ENCODE results near the gene MAPKAP1. TPM values are rescaled to one million over a fixed set of nuclear protein-coding genes. Genes with fewer than 3 reads are reported as not detected.
"Not testable (repeated sequence)": the region's sequence is repeated elsewhere in the genome, so short reads cannot be mapped to it uniquely, and the experiment has no call there.

MAPKAP1 gene
- total RNA-seq, 2 donors from 2014 or later: 83.7 to 115 TPM

DNA sequence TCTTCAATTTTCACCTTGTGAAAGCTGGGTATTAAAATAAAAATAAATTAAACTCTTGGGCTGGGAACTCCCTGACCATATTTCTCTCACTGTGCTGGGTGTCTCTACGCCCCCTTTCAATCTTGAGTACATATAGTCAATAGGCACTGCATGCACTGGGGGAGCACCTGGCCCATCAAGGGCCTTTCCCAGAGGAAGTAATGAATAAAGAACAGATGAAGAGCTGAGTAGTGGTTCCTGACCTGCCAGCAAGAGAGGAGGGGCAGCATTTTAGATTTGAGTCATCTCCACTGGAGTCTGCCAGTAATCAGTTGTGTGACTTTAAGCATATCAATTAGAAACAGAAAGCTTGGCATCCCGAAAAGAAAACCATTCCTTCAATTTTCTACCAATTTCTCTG, 6.2 kb downstream of the MAPKAP1 start:
- Mint-ChIP-seq H3K4me1 (ENCODE audit: low read depth in 2 of 2) (peaks cover 46 to 48% of the 10 kb centered on the region in 2 donors), H3K27me3 (no peaks in the 10 kb centered on the region), H3K9me3 (no peaks in the 10 kb centered on the region), H3K36me3 (no peaks in the 10 kb centered on the region), H3K27ac (peak overlapping the region; percentile 69 to 87), H3K4me3 (peak overlapping the region; percentile 65)
- ATAC-seq (peak; percentile 88 to 91), DNase-seq (ENCODE audit: low spot score) (peak; percentile 69)

GRCh38 chr9:125699870-125700269, 7.1 kb downstream of the MAPKAP1 start:
- H3K4me3 Mint-ChIP-seq: no peak overlapping the region
- no peak for ATAC-seq
- H3K4me1 Mint-ChIP-seq (ENCODE audit: low read depth in 2 of 2): peaks cover 37 to 40% of the 10 kb centered on the region in 2 donors
- no peaks in the 10 kb centered on the region for H3K9me3 Mint-ChIP-seq
- no peaks in the 10 kb centered on the region for H3K27me3 Mint-ChIP-seq
- no peak overlapping the region for H3K27ac Mint-ChIP-seq
- no peaks in the 10 kb centered on the region for H3K36me3 Mint-ChIP-seq
- DNase-seq (ENCODE audit: low spot score): no peak

DNA sequence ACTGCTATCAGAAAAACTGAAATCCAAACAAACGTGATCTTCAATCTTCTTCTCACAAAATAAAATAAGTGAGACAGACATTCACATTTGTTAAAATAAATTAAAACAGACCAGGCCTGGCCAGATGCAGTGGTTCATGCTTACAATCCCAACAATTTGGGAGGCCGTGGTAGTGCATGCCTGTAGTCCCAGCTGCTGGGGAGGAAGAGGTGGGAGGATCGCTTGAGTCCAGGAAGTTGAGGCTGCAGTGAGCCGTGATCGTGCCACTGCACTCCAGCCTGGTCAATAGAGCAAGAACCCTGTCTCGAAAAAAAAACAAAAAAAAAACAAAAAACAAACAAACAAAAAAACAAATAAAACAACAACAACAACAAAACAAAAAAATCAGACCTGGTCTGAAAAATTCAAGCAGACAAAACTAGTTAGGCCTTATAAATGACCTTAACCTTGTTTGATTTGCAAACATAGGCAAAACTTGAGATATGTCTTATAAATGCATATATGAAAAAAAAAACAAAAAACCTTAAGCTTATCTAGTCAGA, 10.8 kb downstream of the MAPKAP1 start:
- Mint-ChIP-seq H3K9me3 (no peaks in the 10 kb centered on the region), H3K4me1 (ENCODE audit: low read depth in 2 of 2) (peaks cover 23 to 30% of the 10 kb centered on the region in 2 donors), H3K4me3 (no peak overlapping the region), H3K36me3 (no peaks in the 10 kb centered on the region), H3K27me3 (no peaks in the 10 kb centered on the region), H3K27ac (no peak overlapping the region)
- no peak for DNase-seq (ENCODE audit: low spot score)
- no peak for ATAC-seq

DNA sequence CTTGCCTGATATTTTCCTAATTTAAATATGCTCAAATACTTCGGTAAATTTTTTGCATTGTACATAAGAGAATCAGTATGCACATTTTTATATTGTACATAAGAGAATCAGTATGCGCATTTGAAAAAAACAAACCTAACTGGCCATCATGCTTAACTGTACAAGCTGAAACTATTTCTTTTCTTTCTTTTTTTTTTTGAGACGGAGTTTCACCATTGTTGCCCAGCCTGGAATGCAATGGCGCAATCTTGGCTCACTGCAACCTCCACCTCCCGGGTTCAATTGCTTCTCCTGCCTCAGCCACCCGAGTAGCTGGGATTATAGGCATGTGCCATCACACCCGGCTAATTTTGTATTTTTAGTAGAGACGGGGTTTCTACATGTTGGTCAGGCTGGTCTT, 11.5 kb downstream of the MAPKAP1 start:
- H3K27me3 Mint-ChIP-seq; H3K4me3 Mint-ChIP-seq; H3K36me3 Mint-ChIP-seq; DNase-seq (ENCODE audit: low spot score); H3K27ac Mint-ChIP-seq; H3K9me3 Mint-ChIP-seq; ATAC-seq: not testable (repeated sequence)
- peaks cover 22 to 31% of the 10 kb centered on the region in 2 donors for H3K4me1 Mint-ChIP-seq (ENCODE audit: low read depth in 2 of 2)

GRCh38 chr9:125694478-125694877, 12.5 kb downstream of the MAPKAP1 start:
- peaks cover 21 to 32% of the 10 kb centered on the region in 2 donors for H3K4me1 Mint-ChIP-seq (ENCODE audit: low read depth in 2 of 2)
- no peak for ATAC-seq
- DNase-seq (ENCODE audit: low spot score): no peak

GRCh38 chr9:125693492-125693891, 13.5 kb downstream of the MAPKAP1 start:
- H3K27me3 Mint-ChIP-seq; DNase-seq (ENCODE audit: low spot score); H3K9me3 Mint-ChIP-seq; H3K36me3 Mint-ChIP-seq; H3K4me3 Mint-ChIP-seq; H3K27ac Mint-ChIP-seq; ATAC-seq: not testable (repeated sequence)
- H3K4me1 Mint-ChIP-seq (ENCODE audit: low read depth in 2 of 2): peaks cover 21 to 29% of the 10 kb centered on the region in 2 donors

More at GRCh38 chr9:125694478-125694877, 12.5 kb downstream of the MAPKAP1 start:
- Mint-ChIP-seq H3K27ac (no peak overlapping the region), H3K27me3 (no peaks in the 10 kb centered on the region), H3K9me3 (no peaks in the 10 kb centered on the region), H3K4me3 (no peak overlapping the region), H3K36me3 (no peaks in the 10 kb centered on the region)

DNA sequence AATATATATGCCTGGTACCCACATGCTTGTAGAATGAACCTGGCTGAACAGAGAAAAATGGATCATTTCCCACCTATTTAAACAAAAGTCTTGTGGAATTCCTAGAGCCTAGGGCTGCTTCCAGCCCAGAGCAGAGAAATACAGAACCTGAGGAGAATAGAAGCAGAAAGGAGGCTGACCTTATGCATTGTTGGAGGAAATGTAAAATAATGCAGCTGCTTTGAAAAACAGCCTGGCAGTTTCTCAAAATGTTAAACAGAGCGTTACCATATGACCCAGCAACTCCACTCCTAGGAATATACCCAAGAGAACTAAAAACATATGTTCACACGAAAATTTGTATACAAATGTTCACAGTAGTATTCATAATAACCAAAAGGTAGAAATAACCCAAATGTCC, 15.1 kb downstream of the MAPKAP1 start:
- Mint-ChIP-seq H3K9me3 (no peaks in the 10 kb centered on the region), H3K4me3 (no peak overlapping the region), H3K36me3 (no peaks in the 10 kb centered on the region), H3K27me3 (no peaks in the 10 kb centered on the region), H3K4me1 (ENCODE audit: low read depth in 2 of 2) (peaks cover 15 to 27% of the 10 kb centered on the region in 2 donors), H3K27ac (peak overlapping the region in 1 of 2 donors; percentile 27)
- no peak for ATAC-seq
- DNase-seq (ENCODE audit: low spot score): no peak

GRCh38 chr9:125690679-125691078, 16.3 kb downstream of the MAPKAP1 start:
- Mint-ChIP-seq H3K36me3 (no peaks in the 10 kb centered on the region), H3K27me3 (no peaks in the 10 kb centered on the region), H3K27ac (peak overlapping the region in 1 of 2 donors; percentile 27), H3K4me3 (no peak overlapping the region), H3K4me1 (ENCODE audit: low read depth in 2 of 2) (peaks cover 15 to 23% of the 10 kb centered on the region in 2 donors), H3K9me3 (no peaks in the 10 kb centered on the region)
- DNase-seq (ENCODE audit: low spot score): no peak
- no peak for ATAC-seq

DNA sequence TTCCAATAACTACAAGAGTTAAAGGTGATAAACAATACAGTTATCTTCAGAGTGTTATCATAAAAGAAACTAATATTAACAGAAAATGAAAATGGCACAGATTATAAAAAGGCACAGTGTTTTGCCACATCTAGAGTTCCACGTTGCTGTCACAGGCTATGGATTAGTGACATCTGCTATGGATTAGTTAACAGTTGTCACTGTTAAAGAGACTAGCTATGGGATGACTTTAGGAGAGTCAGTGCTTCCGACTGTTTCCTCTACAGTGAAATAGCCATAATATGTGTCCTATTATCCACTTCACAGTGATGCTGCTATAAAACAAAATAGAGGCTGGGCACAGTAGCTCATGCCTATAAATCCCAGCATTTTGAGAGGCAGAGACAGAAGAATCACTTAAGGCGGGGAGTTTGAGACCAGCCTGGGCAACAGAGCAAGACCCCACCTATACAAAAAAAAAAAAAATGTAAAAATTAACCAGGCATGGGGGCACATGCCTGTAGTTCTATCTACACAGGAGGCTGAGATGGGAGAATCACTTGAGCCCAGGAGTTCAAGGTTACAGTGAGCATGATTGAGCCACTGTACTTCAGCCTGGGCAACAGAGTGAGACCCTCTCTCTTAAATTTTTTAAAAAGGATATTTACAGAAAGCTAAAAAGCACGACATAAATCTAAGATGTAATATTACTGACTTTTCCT, 19.7 kb downstream of the MAPKAP1 start:
- Mint-ChIP-seq H3K27ac (no peak overlapping the region), H3K9me3 (no peaks in the 10 kb centered on the region), H3K27me3 (no peaks in the 10 kb centered on the region), H3K36me3 (no peaks in the 10 kb centered on the region), H3K4me3 (no peak overlapping the region), H3K4me1 (ENCODE audit: low read depth in 2 of 2) (peaks cover 20 to 27% of the 10 kb centered on the region in 2 donors)
- DNase-seq (ENCODE audit: low spot score) (no peak), ATAC-seq (no peak)

DNA sequence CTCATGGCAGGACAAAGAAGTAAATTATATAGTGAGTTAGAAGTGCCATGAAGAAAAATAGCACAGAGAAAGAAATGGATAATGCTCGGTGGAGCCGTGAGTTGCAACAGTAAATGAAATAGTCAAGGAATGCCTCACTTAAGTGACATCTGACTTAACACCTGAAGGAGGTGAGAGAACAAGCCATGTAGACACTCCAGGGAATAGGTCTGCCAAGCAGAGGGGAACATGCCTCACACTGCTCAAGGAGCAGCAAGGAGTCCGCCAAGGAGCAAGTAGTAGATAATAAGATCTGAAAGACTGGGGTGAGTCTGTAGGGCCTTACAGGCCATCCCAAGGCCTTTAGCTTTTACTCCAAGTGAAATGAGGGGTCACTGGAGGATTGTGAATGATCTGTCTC, 21.8 kb downstream of the MAPKAP1 start:
- no peaks in the 10 kb centered on the region for H3K9me3 Mint-ChIP-seq

GRCh38 chr9:125683486-125683885, 23.5 kb downstream of the MAPKAP1 start:
- Mint-ChIP-seq H3K27me3 (no peaks in the 10 kb centered on the region), H3K9me3 (no peaks in the 10 kb centered on the region), H3K27ac (no peak overlapping the region), H3K4me1 (ENCODE audit: low read depth in 2 of 2) (peaks cover 7 to 12% of the 10 kb centered on the region in 2 donors), H3K4me3 (no peak overlapping the region), H3K36me3 (no peaks in the 10 kb centered on the region)
- no peak for DNase-seq (ENCODE audit: low spot score)
- ATAC-seq: no peak

More for the DNA sequence above, 21.8 kb downstream of the MAPKAP1 start:
- ATAC-seq (no peak), DNase-seq (ENCODE audit: low spot score) (no peak)
- no peaks in the 10 kb centered on the region for H3K36me3 Mint-ChIP-seq
- H3K27ac Mint-ChIP-seq: no peak overlapping the region
- H3K4me1 Mint-ChIP-seq (ENCODE audit: low read depth in 2 of 2): peaks cover 7 to 12% of the 10 kb centered on the region in 2 donors
- H3K4me3 Mint-ChIP-seq: no peak overlapping the region
- H3K27me3 Mint-ChIP-seq: no peaks in the 10 kb centered on the region

DNA sequence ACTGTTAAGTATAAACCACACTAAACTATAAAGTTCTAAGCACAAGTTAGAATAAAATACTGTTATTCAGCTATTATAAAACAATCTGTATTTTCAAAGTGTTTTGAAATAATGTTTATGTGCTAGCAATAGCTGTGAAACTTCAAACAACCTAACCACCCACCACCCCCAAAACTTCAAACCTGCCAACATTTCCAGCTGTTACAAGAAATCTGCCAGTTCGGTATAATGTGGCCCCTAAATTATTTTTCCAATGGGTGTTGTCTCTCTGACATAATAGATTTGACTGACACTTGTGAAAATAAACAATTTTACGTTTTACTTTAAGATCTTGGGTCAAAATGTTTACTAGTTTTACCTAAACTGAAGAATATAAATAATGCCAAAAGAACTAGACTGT, 24.7 kb downstream of the MAPKAP1 start:
- Mint-ChIP-seq H3K27me3 (no peaks in the 10 kb centered on the region), H3K4me1 (ENCODE audit: low read depth in 2 of 2) (peaks cover 7 to 12% of the 10 kb centered on the region in 2 donors), H3K9me3 (no peaks in the 10 kb centered on the region), H3K36me3 (no peaks in the 10 kb centered on the region), H3K4me3 (no peak overlapping the region), H3K27ac (no peak overlapping the region)
- DNase-seq (ENCODE audit: low spot score) (no peak), ATAC-seq (no peak)

GRCh38 chr9:125681657-125682056, 25.4 kb downstream of the MAPKAP1 start:
- no peaks in the 10 kb centered on the region for H3K36me3 Mint-ChIP-seq
- H3K4me3 Mint-ChIP-seq: no peak overlapping the region
- no peak for DNase-seq (ENCODE audit: low spot score)
- H3K27me3 Mint-ChIP-seq: no peaks in the 10 kb centered on the region
- H3K9me3 Mint-ChIP-seq: no peaks in the 10 kb centered on the region
- ATAC-seq: no peak
- H3K4me1 Mint-ChIP-seq (ENCODE audit: low read depth in 2 of 2): peaks cover 7 to 12% of the 10 kb centered on the region in 2 donors
- H3K27ac Mint-ChIP-seq: no peak overlapping the region

DNA sequence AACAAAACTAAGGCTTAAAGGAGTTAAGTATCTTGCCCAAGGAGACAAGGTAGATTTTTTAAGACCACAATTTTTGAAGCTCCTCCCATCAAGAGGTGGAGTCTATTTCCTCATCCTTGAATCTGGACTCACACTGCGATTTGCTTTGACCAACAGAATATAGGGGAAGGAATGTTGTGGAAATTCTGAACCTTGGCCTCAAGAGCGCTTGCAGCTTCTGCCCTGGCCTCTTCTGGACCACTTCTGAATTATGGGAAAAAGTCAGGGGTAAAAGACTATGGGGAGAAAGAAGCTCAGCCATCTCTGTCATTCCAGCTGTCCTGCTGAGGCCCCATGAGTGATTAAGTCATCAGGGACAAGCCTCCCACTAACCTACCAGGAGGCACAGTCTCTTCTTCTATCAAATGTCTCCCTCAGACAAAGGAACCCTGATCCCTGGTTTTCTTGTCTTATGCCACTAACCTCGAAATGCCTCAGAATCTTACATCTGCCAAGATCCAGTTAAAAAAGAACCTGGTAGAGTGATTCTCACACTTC, 25.9 kb downstream of the MAPKAP1 start:
- H3K27ac Mint-ChIP-seq: no peak overlapping the region
- no peak overlapping the region for H3K4me3 Mint-ChIP-seq
- peaks cover 7 to 15% of the 10 kb centered on the region in 2 donors for H3K4me1 Mint-ChIP-seq (ENCODE audit: low read depth in 2 of 2)
- DNase-seq (ENCODE audit: low spot score) (no peak), ATAC-seq (no peak)
- H3K9me3 Mint-ChIP-seq: no peaks in the 10 kb centered on the region
- H3K27me3 Mint-ChIP-seq: no peaks in the 10 kb centered on the region
- H3K36me3 Mint-ChIP-seq: no peaks in the 10 kb centered on the region
